WTC11 (cell line): ENCODE data around the gene LRR1.

Experiments used
- CTCF ChIP-seq: fragments of 200-600 bp; IDR thresholded peaks from 2 replicates; pipeline ENCODE4 v1.8.0; 2022; ENCODE audit warnings: antibody characterized with exemption
- ESRRA ChIP-seq: sonication (generic); formaldehyde crosslinking; IDR thresholded peaks from 2 replicates; pipeline ENCODE4 v1.8.1; 2022; ENCODE audit warnings: mild to moderate bottlenecking, missing genetic modification reagents, borderline replicate concordance
- SP1 ChIP-seq: sonication (generic); formaldehyde crosslinking; conservative IDR thresholded peaks from 2 replicates; pipeline ENCODE4 v1.8.1; 2022; ENCODE audit warnings: missing genetic modification reagents
- TCF7 ChIP-seq: sonication (generic); formaldehyde crosslinking; IDR thresholded peaks from 2 replicates; pipeline ENCODE4 v1.8.0; 2022; ENCODE audit warnings: mild to moderate bottlenecking, low read depth, missing genetic modification reagents, moderate library complexity
- TEAD1 ChIP-seq: sonication (generic); formaldehyde crosslinking; IDR thresholded peaks from 2 replicates; pipeline ENCODE4 v1.8.0; 2022; ENCODE audit warnings: mild to moderate bottlenecking, missing genetic modification reagents
- ZNF232 ChIP-seq: sonication (generic); formaldehyde crosslinking; IDR thresholded peaks from 2 replicates; pipeline ENCODE4 v1.8.0; 2022; ENCODE audit warnings: mild to moderate bottlenecking, missing genetic modification reagents

DNA sequence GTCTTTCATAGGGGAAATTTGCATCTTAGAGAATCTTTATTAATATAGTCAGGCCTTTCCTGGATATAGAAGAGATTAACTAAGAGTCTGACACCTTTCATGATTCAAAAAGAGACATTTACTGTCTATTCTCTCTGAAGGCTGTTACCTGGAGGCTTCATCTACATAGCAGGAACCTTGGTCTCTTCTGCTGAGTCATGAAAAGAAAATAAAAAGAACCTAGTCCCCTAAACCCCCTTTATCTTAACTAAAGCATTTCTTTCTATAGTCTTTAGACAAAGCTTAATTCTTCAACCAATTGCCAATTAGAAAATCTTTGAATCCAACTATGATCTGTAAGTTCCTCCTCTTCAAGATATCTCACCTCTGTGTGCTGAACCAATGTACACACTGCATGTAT is 45.6 kb upstream of the LRR1 start:
- TF ChIP-seq SP1 (CRISPR knock-in tag): no peak
- TF ChIP-seq ZNF232 (CRISPR knock-in tag): no peak
- no peak for TF ChIP-seq CTCF
- TF ChIP-seq TEAD1 (CRISPR knock-in tag): no peak
- no peak for TF ChIP-seq TCF7 (CRISPR knock-in tag)
- TF ChIP-seq ESRRA (CRISPR knock-in tag): no peak
